Measurements from ENCODE around the gene LRGUK.
"Not testable (repeated sequence)": the region's sequence is repeated elsewhere in the genome, so short reads cannot be mapped to it uniquely, and the experiment has no call there.

Gene LRGUK

DNA sequence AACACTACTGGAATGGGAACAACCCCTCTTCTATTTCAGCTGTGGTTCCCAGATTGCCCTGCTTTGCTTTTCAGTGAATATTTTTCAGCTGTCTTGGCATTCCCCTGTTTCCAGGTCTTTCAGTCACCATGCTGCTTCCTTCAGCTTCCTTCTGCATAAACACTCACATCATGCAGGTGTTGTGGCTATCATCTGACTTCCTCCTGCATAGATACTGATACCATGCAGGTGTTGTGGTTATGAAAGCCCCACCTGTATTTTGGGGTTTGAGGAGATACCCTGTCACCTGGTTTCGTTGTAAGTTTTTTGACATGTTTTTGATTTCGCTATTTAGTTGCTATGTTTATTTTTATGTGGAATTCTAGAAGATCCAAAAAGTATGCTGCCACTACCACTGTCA is 118.1 kb downstream of the LRGUK start:
- no peak for DNase-seq (ENCODE audit: low spot score)

DNA sequence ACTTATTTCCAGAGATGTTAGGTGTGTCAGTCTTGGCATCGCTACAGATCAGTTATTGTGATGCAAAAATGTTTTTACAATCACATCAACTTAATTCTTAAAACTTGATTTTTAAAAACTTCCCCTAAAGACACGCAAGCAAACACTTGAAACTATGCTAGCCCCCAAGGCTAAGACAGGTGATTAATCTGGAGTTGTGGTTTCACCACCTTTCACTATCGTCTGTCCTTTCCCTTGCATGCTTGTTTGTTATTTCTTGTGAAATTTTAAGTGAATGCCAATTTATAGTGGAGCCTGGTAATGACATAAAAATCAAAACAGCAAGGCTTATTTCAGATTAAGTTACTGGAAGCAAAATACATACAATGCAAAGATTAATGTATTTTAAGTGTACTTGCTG is 119.2 kb downstream of the LRGUK start:
- DNase-seq (ENCODE audit: low spot score): no peak

DNA sequence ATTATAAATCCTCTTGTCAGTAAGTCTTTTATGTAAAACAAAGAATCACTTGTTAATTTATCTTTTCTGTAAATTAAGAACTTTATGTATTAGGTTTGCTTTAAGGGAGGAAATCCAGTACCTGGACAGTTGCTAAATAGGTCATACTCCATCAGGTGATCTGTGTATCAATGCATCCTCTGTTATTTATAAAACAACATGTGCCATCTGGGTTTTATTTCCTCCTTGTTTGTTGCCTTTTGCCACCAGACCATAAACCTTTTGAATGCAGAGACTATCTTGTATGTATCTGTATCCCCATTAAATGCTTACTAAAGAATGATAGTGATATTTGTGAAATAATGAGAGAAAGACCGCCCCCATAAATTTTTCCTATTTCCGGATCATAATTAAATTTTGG is 119.6 kb downstream of the LRGUK start:
- no peak for DNase-seq (ENCODE audit: low spot score)

DNA sequence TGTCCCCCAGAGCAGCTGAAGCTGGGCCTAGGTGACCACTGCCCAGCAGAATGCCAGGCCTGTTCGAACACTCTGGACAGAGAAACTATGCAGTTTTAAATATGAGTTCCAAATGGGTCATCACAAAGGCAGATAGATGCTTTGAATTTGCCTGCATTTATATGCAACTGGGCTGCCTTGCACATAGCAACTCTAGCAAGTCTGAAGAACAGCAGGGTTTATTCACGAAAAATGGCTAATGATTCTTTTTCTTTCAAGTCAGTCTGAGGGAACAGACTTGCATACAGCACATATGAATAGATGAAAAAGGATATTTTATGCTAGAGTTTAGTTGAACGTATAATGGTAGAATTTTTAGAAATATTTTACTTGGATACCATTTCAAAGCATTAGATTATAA is 121.1 kb downstream of the LRGUK start:
- no peak for DNase-seq (ENCODE audit: low spot score)

DNA sequence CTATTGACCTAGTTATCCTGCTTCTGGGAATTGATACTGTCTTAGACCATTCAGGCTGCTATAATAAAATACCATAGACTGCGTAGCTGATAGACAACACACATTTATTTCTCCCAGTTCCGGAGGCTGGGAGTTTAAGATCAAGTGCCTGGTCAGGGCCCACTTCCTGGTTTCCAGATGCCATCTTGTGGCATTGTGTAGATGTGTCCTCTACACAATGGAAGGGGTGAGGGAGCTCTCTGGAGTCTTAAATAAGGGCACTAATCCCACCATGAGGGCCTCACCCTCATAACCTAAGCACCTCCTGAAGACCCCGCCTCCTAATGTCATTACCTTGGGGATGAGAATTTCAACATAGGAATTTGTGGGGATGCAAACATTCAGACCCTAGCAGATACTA is 127.2 kb downstream of the LRGUK start:
- DNase-seq (ENCODE audit: low spot score): no peak

DNA sequence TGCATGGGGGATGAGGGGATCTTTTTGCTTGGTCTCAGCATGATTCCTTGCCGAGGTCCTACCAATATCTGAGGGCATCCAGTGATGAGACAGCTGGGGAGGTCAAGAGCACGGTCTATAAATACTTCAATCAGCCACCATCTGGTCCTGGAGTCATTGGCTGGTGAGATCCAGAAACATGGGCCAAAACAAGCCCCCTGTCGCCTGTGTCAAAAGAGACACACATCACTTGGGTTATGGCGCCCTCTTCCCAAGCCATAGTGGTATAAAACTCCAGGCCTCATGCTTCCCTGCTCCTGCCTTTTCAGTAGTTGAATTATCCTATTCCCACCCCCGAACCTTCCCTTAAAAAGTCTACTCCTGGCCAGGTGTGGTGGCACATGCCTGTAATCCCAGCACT is 128.7 kb downstream of the LRGUK start:
- DNase-seq (ENCODE audit: low spot score): no peak

DNA sequence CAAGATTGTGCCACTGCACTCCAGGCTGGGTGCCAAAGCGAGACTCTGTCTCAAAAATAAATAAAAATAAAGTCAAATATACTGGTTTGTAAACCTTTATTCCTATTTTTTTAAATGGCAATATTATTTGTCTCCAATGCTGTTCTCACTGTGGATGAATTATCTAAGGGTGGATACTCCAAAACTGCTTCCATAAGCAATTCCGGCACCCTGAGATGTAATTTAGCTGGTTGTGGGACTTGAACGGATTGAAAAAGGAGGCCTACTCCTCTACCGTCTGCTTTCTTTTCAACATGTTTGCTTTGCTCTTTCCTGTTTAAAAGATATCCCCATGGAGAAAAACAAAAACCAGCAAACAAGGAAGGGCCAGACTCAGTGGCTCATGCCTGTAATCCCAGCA is 135.2 kb downstream of the LRGUK start:
- no peak for DNase-seq (ENCODE audit: low spot score)

DNA sequence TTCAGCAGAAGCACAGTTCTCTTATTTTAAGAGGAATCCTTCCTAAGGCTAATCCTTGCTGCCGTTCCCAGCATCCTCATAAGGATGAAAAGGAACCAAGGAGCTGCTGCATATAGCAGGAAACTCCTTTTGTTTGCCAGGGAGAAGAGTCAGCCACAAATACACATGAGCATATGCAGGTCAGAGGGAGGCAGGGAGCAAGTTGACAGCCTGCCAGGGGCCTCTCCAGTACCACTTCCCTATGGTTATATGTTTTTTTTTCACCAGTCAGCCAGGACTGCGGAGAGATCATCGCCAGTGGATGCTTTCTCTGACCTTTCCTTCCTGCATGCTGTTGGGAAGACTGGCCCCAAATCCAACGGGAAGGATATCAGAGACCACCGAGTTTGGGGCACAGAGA is 149.8 kb downstream of the LRGUK start:
- no peak for DNase-seq (ENCODE audit: low spot score)

DNA sequence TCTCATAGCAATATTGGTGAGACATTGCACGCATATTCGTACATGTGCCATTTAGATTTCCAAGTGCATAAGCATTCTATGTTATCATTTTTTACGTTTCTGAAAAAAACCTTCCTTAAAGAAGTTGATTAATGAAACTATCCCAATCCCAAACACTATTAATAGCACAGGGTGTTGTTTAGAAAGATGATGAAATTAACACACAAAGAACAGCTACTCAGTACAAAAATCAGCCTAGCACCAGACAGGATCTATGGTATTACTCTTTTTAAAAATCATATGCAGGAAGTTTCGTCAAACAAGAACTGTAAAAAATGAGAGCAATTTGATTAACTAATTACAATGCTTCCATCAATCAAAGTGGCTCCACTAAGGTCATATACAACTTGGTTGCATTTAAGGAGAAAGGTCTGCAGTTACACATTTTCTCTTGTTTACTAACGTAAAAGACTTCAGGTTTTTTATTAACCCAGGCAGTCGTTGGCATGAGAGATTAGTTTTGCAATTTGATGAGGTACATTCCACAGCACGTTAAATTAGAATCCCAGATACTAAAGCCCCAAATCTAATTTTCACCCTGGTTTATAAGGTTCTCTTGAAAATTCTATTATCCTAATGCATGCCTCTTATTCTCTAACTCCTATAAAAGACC is 151.5 kb downstream of the LRGUK start:
- no peak for DNase-seq (ENCODE audit: low spot score)

DNA sequence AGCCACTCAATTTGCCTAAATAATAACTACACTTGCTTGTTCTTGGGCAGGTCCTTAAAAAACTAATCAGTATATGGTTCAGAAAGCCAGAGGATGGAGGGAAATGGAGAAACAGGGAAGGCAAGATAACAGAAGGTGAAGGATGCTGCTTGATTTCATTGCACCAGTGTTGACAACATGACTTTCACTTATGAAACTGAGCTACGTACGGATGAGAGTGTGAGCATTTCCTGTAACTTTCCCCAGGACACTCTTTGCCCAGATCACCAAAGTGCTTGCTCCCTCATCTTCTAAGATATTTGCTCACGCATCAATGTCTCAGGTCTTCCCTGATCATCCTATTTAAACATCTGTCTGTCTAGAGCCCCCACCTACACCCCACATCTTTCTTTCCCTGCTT is 152.2 kb downstream of the LRGUK start:
- DNase-seq (ENCODE audit: low spot score): no peak

DNA sequence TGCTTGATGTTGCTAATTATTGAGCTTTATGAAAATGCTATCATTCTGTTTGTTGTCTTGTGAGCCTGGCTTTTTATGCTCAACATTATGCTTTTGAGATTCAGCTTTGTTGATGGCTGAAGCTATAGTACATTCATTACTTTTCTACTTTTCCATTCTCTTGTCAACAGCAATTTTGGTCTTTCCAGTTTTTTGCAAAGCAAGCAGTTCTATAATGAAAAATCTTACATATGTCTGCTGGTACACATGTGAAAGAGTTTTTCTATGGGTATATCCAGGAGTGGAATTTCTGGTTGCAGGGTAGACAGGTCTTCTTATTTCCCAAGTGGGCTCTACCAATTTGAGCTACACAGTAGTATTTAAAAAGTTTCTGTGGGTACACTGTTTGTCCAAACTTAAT is 152.8 kb downstream of the LRGUK start:
- no peak for DNase-seq (ENCODE audit: low spot score)

DNA sequence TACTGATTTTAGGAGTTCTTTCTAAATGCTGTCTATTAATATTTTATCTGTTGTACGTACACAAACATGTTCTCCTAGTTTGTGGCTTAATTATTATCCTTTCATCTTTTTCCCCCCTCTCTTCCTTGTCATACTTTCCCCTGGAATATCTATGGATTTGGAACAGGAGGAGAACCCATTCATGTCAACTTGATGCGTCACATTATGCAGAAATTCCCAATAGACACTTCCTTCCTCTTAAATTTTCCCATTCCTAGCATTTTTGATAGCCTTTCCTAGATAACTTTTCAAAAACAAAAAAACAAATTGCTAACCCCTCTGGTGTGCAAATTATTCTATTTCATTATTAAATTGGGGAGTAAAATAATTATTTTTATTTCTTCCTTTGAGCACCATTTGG is 153.4 kb downstream of the LRGUK start:
- no peak for DNase-seq (ENCODE audit: low spot score)

DNA sequence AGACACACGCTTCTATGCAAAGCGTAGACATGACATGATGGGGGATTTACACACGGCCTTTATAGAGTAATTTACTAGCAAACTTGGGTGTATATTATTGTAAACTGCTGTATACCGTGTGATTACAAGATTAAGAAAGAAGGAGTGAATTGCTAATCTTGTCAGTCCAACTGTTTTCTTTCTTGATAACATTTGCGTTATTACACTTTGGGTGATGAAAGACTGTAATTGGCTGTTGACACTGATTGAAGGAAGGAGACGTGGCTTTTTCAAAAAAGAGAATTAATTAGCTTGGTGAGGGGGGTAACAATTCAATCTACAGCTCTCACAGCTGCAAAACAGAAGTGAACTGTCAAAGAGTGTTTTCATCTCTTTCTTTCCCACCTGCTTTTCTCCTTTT is 156.9 kb downstream of the LRGUK start:
- DNase-seq (ENCODE audit: low spot score): no peak

DNA sequence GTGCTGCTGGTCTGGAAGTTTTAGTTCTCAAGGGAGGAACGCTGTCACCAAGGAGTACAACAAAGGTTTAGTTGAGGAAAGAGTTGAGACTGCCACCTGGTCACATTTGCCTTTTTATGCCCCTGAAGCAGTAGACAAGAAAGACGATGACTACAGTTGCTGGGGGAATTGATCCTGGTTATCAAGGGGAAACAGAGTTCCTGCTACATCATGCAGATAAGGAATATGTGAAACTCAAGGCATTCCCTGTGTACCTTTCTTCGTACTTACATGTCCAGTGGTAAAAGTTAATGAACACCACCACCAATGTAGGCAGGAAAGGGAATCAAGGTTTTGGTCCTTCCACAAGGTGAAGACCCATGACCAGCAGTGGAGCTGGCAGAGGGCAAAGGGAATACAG is 157.8 kb downstream of the LRGUK start:
- no peak for DNase-seq (ENCODE audit: low spot score)

DNA sequence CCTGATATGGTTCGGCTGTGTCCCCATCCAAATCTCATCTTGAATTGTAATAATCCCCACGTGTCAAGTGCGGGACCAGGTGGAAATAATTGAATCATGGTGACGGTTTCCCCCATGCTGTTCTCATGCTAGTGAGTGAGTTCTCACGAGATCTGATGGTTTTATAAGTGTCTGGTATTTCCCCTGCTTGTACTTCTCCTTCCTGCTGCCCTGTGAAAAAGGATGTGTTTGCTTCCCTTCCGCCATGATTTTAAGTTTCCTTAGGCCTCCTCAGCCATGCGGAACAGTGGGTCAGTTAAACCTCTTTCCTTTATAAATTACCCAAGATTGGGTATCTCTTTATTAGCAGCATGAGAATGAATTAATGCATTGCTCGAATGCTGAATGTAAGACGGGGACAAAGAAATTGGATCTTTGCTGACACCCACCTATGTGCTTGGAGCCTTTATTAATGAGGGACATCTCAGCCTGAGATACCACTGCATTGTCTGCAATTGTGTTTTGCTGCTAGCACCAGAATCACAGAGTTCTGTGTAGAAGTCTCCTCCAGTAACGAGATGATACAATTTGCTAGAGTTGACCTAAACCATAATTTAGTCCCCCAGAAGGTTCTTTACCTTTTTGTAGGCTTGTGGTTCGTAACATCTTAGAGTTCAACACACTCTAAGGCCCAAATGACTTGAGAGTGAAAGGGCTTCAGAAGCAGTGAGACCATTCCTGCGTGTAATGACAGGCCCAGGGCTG is 160.9 kb downstream of the LRGUK start:
- DNase-seq (ENCODE audit: low spot score): no peak

DNA sequence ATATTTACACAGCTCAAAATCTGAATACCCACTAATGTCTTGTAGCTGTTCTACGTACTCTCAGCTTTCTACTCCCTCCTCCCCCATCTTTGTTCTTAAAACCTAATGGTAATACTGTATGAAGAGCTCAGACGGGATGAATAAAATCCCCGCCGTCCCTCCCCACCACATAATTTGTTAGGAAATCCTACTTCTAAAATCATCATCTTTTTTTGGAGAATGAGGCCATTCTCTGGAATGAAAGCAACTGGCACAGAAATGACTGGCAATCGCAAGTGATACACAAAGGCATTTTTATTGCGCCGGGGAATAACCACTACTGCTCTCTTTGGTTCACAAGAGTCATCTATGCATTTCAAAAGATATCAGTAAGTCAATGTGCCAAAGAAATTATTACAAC is 162.3 kb downstream of the LRGUK start:
- DNase-seq (ENCODE audit: low spot score): no peak

DNA sequence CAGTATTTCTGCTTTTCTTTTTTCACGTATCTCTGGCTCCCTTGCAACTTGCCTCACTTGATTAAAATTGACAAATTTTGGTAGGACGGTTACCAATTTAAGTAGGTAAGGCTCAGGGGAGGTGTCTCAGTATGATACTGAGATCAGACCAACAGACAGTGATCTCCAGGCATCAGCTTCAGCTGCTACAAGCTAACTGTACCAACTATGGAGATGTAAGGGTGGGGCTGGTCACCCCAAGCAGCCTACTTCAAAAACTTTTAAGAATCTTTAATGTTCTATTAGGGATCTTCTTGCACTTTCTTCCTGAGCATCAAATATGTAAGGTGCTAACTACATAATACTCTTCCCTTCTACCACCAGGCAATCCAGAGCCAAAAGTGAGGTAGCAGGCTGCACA is 162.7 kb downstream of the LRGUK start:
- no peak for DNase-seq (ENCODE audit: low spot score)

DNA sequence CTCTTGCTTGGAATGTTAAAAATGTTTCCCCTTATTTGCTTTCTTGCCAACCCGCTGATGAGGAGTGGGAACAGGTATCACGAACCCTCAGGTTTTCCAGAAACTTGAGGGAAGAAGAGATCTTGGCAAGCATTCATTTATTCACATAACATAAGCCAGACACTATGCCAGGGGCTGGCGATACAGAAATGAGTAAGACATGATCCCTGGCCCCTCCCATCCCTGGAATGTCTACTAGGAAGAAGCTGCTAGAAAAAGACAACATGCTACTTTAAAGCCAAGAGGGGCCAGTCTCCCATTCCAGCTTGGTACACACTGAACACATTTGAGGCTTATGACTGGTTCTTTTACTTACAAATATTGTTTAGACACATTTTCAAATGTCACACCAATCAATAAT is 163.1 kb downstream of the LRGUK start:
- DNase-seq (ENCODE audit: low spot score): no peak

DNA sequence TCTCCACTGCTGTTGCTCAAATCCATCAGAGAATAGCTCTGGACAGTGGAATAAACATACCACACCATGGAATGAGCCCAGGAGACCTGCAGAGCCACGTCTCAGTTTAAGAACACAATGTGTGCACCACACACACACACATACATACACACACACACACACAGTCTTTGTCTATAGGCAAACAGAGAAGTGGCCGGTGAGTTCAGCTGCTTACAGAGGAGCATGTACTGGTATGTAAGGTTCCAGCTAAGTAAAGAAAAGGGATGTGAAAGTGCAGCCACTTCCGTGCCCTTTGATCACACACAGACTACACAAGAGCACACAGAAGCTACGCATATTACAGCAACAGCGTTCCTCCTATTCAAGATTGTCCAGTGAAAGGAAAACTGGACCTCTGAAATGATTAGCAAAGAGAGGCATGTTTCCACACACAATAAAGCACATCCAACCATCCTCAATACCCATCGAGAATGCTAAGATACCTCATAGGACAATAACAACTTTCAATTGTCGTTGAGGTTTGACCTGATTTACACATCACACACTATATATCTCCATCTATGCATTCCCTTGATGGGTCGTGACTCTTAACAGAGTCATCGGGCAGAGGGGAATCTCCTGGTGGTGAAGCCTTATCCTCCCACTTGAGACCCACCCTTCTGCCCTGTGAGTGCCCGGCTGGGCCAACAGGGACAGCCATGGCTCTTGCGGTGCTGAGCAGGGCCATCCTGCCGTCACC is 166.0 kb downstream of the LRGUK start:
- DNase-seq (ENCODE audit: low spot score): no peak

DNA sequence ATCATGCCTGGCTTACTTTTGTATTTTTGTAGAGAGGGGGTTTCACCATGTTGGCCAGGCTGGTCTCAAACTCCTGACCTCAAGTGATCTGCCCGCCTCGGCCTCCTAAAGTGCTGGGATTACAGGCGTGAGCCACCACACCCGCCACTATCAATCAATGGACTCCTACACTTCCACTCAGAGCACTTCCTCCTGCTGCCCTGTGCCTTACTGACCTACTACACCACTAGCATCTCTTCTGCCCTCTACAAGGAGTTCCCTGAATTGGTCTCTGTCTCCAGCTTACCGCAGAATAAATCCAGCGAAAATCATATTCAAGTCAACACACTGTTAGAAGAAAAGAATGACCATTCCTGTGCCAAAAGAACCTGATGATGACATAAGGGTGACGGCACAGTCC is 168.8 kb downstream of the LRGUK start:
- not testable (repeated sequence) for DNase-seq (ENCODE audit: low spot score)

DNA sequence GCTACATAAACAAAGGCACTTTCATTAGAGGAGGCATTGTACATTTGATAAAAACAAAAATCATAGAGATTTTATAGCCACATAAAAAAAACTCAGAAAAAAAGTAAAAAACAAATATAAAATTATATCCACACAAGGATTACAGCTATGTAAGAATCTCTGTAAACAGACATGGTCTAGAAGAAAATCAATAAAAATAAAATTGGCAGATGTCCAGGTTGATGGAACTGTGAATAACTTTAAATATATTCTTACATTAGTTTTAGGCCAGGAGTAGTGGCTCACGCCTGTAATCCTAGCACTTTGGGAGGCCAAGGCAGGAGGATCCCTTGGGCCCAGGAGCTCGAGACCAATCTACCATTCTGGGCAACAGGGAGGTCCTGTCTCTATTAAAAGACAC is 170.3 kb downstream of the LRGUK start:
- no peak for DNase-seq (ENCODE audit: low spot score)

DNA sequence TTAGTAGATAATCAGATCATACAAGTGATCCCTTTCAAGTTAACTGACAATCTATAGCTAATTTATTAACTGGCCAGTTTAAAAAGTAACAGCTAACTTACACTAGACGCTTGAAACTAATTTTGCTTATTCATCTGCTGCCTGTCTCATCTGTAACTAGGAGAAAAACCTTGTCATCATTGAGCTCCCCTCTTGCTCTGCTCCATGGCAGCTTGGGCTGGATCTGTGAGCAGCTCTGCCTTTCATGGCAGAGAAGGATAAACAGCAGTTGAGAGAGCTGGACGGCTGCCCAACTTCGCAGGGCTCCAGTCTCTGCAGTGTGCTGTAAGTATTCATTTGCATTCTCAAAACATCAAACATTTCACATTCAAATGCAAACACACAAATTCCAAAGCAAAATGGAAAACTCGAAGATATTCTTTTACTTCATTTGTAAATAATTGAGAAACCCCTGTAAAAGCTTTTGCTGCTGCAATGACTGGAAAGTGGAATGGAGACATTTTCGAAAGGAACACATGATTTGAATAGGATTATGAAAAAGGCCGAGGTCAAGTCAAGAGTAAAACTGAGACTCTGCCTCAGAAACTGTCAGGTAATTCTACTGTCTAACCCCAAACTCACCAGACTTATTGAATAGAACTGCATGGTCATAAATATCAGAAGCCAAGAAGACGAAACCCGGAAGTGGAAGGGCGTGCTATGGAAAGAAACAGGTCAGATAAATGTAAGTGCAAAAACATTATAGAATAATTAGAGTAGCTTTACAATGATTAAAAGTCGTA is 172.0 kb downstream of the LRGUK start:
- DNase-seq (ENCODE audit: low spot score): no peak

DNA sequence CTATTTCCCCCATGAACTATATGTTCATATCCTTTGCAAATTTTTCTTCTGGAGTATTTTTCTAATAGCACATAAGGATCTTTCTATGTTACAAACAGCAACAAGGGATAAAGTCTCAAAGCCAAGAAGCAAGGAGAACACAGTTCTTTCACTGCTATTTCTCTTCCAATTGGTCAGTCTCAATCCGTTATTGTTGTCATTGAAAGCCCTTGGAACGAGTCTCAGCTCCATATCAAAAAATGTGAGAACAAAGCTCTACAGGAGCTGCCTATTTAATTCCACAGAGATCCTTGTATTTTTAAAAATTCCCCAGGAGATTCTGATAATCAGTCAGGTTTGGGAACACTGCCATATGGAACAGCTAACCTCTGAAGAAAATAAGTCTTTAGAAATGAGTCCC is 173.8 kb downstream of the LRGUK start:
- no peak for DNase-seq (ENCODE audit: low spot score)

Measured in hematopoietic multipotent progenitor cell treated with erythropoietin and hydrocortisone succinate and interleukin-3 and kit ligand, for 17 days (in vitro differentiated cells).